ENCODE results near the gene GRK3. TPM values are rescaled to one million over a fixed set of nuclear protein-coding genes. Genes with fewer than 3 reads are reported as not detected.
"Not testable (repeated sequence)": the region's sequence is repeated elsewhere in the genome, so short reads cannot be mapped to it uniquely, and the experiment has no call there.

Gene GRK3
- total RNA-seq, result 10 to 100 TPM in 6 of 8 experiments, 1 to 10 TPM in 2; 7.0 to 24.2 (median 15.6) TPM

GRCh38 chr22:25564320-25564978, at the start of gene GRK3:
TSS of gene GRK3 (plus strand) at chr22:25564675. CDS start at chr22:25565041, 366 bp downstream.
- Histone ChIP-seq H3K27ac (peak within 1 kb of the TSS; percentile 59 to 65), H3K4me3 (peak within 1 kb of the TSS; percentile 83 to 100 (median 90)), H3K4me1 (replicated peaks in 1 of 2) (peaks cover 15% of the 10 kb centered on the region in 2 donors)
- peak; percentile 74 to 88 (median 84) for ATAC-seq (replicated peaks in 6 of 8)
- WGBS, 10 experiments, result 10% methylated on average over 3 of the region's 73 CpGs; no CpG with 5 or more reads in 9 of the 10 experiments
- in situ Hi-C loops (cut with MboI; ENCODE audit: low pct_unique_long_range_greater_than_20kb in 2 of 9, low sequenced_read_pairs in 9 of 9, unreplicated experiment in 9 of 9), result loop anchor here in 2 of 9 experiments (25.0 kb wide), 1 partner anchor 123 kb away; no protein-coding TSS in a partner anchor

- in situ Hi-C loops (cut with MboI; ENCODE audit: low pct_unique_long_range_greater_than_20kb in 2 of 9, low sequenced_read_pairs in 9 of 9, unreplicated experiment in 9 of 9), result loop anchor here in 1 of 9 experiments (25.0 kb wide), 1 partner anchor 256 kb away; no protein-coding TSS in a partner anchor
These were observed 46.3 kb upstream of the GRK3 start for GRCh38 chr22:25518000-25518663.

DNA sequence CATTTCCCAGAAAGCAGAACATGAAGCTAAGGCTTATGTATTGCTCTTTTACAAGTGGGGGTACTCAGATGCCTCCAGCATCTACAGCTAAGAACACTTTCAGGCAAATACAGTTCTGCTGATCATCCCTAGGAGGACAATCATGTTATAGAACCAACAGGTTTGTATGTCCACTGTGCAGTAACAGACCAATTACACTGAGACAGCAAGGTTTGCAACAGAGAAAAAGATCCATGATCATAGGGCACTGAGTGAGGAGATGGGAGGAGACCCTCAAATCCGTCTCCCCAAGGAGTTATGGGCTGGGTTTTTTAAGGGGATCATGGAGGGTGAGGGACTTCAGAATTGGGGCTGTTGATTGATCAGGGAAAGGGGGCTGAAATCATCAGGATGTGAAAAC, 39.1 kb upstream of the GRK3 start:
- no peak for ATAC-seq (replicated peaks in 6 of 8)

More at GRCh38 chr22:25518000-25518663, 46.3 kb upstream of the GRK3 start:
- 45 to 100% (median 92%) methylated on average over 4 to 12 of the region's 12 CpGs; no CpG with 5 or more reads in 2 of the 10 experiments for WGBS, 10 experiments
- Histone ChIP-seq H3K4me3 (no peak overlapping the region), H3K27ac (no peak overlapping the region), H3K4me1 (replicated peaks in 1 of 2) (peaks cover 6 to 9% of the 10 kb centered on the region in 2 donors)
- no peak for ATAC-seq (replicated peaks in 6 of 8)

DNA sequence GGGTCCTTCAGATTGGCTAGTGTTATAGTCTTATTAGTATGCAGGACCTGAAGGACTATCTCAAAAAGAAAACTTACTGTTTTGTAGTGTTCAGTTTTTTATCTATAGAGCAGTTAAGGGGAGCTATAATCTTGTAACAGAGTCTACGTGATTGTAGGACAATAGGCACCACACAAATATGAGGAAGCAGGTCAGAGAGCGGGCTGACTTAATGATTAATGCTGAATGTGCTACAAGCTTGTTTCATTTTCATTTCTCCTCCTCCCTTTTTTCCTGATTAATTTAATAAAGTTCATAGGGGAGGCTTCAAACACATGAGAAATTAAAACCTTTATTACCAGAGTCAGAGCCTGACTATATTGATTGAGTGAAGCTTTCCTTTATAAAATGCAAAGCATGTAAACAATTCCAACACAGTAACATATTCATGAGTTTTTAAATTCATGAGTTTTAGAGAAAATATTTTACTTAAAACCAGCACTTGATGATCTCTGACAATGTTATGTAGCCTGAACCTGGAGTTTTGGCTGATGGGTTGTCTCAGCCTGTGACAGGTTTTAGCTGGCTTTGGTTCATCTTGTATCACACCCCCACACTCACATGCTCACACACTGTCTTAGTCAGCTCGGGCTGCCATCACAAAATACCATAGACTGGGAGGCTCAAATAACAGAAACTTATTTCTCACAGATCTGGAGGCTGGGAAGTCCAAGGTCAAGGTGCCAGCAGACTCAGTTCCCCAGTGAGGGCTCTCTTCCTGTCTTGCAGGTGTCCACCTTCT, 38.5 kb upstream of the GRK3 start:
- 38 to 100% (median 86%) methylated on average over 1 to 2 of the region's 3 CpGs; no CpG with 5 or more reads in 1 of the 10 experiments for WGBS, 10 experiments
- in situ Hi-C loops (cut with MboI; ENCODE audit: low pct_unique_long_range_greater_than_20kb in 2 of 9, low sequenced_read_pairs in 9 of 9, unreplicated experiment in 9 of 9), result loop anchor here in 2 of 9 experiments (25.0 kb wide), 2 partner anchors 264 to 289 kb away; no protein-coding TSS in a partner anchor
- not testable (repeated sequence) for H3K4me3 ChIP-seq; H3K27ac ChIP-seq; H3K4me1 ChIP-seq (replicated peaks in 1 of 2)
- peak in 4 of 8 experiments; percentile 7 to 56 (median 39) for ATAC-seq (replicated peaks in 6 of 8)

More for the DNA sequence above, 39.1 kb upstream of the GRK3 start:
- H3K4me3 ChIP-seq, result no peak overlapping the region
- 67 to 100% methylated on average over 1 of the region's 1 CpG; no CpG with 5 or more reads in 8 of the 10 experiments for WGBS, 10 experiments
- no peak overlapping the region for H3K27ac ChIP-seq
- H3K4me1 ChIP-seq (replicated peaks in 1 of 2), result no peaks in the 10 kb centered on the region
- in situ Hi-C loops (cut with MboI; ENCODE audit: low pct_unique_long_range_greater_than_20kb in 2 of 9, low sequenced_read_pairs in 9 of 9, unreplicated experiment in 9 of 9), result loop anchor here in 2 of 9 experiments (25.0 kb wide), 2 partner anchors 263 to 288 kb away; no protein-coding TSS in a partner anchor

DNA sequence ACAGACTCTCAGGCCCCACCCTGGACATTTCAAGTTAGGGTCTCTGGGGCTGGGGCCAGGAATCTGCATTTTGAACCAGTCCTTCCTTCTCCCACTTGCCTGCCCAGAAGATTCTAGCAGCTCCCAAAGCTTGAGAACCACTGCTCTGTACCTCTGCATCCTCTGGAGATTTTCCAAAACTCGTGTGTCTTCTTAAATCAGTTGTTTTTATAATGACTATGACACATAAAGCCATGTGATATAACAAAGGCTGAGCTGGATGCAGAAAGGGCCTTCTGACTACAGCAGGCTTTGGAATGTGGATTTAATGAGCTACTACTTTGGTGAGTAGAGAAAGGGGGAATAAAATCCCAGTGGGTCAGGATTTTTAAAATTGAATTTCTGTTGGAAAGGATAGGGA, 37.5 kb upstream of the GRK3 start:
- not testable (repeated sequence) for H3K4me3 ChIP-seq; H3K27ac ChIP-seq; H3K4me1 ChIP-seq (replicated peaks in 1 of 2)
- peak in 1 of 8 experiments; percentile 9 for ATAC-seq (replicated peaks in 6 of 8)
- in situ Hi-C loops (cut with MboI; ENCODE audit: low pct_unique_long_range_greater_than_20kb in 2 of 9, low sequenced_read_pairs in 9 of 9, unreplicated experiment in 9 of 9), result loop anchor here in 2 of 9 experiments (25.0 kb wide), 2 partner anchors 265 to 290 kb away; no protein-coding TSS in a partner anchor
- 40 to 100% methylated on average over 1 of the region's 1 CpG; no CpG with 5 or more reads in 8 of the 10 experiments for WGBS, 10 experiments

- not testable (repeated sequence) for H3K27ac ChIP-seq; H3K4me3 ChIP-seq; H3K4me1 ChIP-seq (replicated peaks in 1 of 2); ATAC-seq (replicated peaks in 6 of 8)
- 5 to 100% (median 83%) methylated on average over 1 to 3 of the region's 3 CpGs; no CpG with 5 or more reads in 2 of the 10 experiments for WGBS, 10 experiments
- in situ Hi-C loops (cut with MboI; ENCODE audit: low pct_unique_long_range_greater_than_20kb in 2 of 9, low sequenced_read_pairs in 9 of 9, unreplicated experiment in 9 of 9), result loop anchor here in 2 of 9 experiments (25.0 kb wide), 2 partner anchors 266 to 291 kb away; no protein-coding TSS in a partner anchor
These were observed 36.4 kb upstream of the GRK3 start for GRCh38 chr22:25528068-25528467.

DNA sequence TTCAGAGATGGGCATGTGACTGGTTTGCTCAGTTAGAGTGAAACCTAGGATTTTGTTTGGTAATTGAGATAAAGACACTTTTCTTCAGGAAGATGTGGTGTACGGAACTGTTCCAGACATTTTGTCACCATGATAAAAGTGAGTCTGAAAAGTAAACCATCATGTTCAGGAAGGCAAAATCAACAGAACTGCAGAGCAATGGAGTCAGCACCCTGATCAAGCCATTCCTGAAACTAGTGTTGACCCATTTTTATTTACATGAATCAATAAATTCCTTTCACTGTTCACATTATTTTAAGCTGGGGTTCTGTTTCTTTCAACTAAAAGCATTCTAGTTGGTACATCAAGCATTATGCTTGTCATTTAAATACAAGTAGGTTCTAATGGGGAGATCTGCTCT, 35.4 kb upstream of the GRK3 start:
- in situ Hi-C loops (cut with MboI; ENCODE audit: low pct_unique_long_range_greater_than_20kb in 2 of 9, low sequenced_read_pairs in 9 of 9, unreplicated experiment in 9 of 9), result loop anchor here in 2 of 9 experiments (25.0 kb wide), 2 partner anchors 267 to 292 kb away; no protein-coding TSS in a partner anchor
- WGBS, 10 experiments, result 100% methylated on average over 1 of the region's 1 CpG; no CpG with 5 or more reads in 6 of the 10 experiments
- H3K27ac ChIP-seq; H3K4me1 ChIP-seq (replicated peaks in 1 of 2); H3K4me3 ChIP-seq; ATAC-seq (replicated peaks in 6 of 8): not testable (repeated sequence)

- not testable (repeated sequence) for H3K4me1 ChIP-seq (replicated peaks in 1 of 2); H3K27ac ChIP-seq; H3K4me3 ChIP-seq
- peak in 2 of 8 experiments; percentile 92 to 95 for ATAC-seq (replicated peaks in 6 of 8)
- 40 to 100% (median 91%) methylated on average over 1 to 4 of the region's 4 CpGs; no CpG with 5 or more reads in 2 of the 10 experiments for WGBS, 10 experiments
- in situ Hi-C loops (cut with MboI; ENCODE audit: low pct_unique_long_range_greater_than_20kb in 2 of 9, low sequenced_read_pairs in 9 of 9, unreplicated experiment in 9 of 9), result loop anchor here in 2 of 9 experiments (25.0 kb wide), 2 partner anchors 267 to 292 kb away; no protein-coding TSS in a partner anchor
These were observed 34.8 kb upstream of the GRK3 start for GRCh38 chr22:25529541-25530137.

- H3K4me3 ChIP-seq; H3K4me1 ChIP-seq (replicated peaks in 1 of 2); H3K27ac ChIP-seq: not testable (repeated sequence)
- WGBS, 10 experiments, result 17 to 100% (median 73%) methylated on average over 1 of the region's 4 CpGs; no CpG with 5 or more reads in 2 of the 10 experiments
- in situ Hi-C loops (cut with MboI; ENCODE audit: low pct_unique_long_range_greater_than_20kb in 2 of 9, low sequenced_read_pairs in 9 of 9, unreplicated experiment in 9 of 9), result loop anchor here in 2 of 9 experiments (25.0 kb wide), 2 partner anchors 269 to 294 kb away; no protein-coding TSS in a partner anchor
- ATAC-seq (replicated peaks in 6 of 8), result peak in 2 of 8 experiments; percentile 31 to 38
These were observed 32.8 kb upstream of the GRK3 start for GRCh38 chr22:25531677-25532076.

DNA sequence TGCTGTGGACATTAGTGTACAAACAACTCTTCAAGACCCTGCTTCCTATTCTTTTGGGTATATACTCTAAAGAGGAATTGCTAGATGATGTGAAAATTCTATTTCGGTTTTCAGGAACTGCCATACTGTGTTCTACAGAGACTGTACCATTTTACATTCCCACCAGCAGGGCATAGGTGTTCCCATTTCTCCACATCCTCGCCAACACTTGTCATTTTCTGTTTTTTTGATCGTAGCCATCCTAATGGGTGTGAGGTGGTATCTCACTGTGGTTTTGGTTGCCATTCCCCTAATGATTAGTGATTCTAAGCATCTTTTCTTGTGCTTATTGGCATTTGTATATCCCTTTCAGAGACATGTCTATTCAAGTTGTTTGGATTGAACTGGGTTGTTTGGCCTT, 29.8 kb upstream of the GRK3 start:
- WGBS, 10 experiments, result 31 to 100% (median 76%) methylated on average over 1 to 3 of the region's 3 CpGs
- Histone ChIP-seq H3K27ac (no peak overlapping the region), H3K4me1 (replicated peaks in 1 of 2) (peaks cover 0 to 4% of the 10 kb centered on the region in 2 donors), H3K4me3 (no peak overlapping the region)
- in situ Hi-C loops (cut with MboI; ENCODE audit: low pct_unique_long_range_greater_than_20kb in 2 of 9, low sequenced_read_pairs in 9 of 9, unreplicated experiment in 9 of 9), result loop anchor here in 2 of 9 experiments (25.0 kb wide), 2 partner anchors 272 to 297 kb away; no protein-coding TSS in a partner anchor
- ATAC-seq (replicated peaks in 6 of 8), result no peak

DNA sequence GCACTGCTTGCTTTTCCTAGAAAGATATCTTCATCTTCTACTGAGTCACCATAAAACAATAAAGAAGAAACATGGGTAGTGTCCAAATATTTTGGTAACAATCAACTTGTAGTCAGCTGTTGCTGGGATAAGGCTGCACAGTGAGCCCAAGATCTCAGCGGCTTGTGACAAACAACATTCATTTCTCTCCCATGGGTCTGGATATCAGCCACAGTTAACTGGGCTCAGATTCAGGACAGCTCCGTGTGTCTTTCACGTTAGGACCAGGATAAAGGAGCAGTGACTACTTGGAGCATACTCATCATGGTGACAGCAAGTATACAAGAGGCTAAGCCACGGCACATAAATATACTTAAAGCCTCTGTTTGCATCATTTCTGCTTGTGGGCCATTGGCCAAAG, 27.9 kb upstream of the GRK3 start:
- Histone ChIP-seq H3K27ac (no peak overlapping the region), H3K4me1 (replicated peaks in 1 of 2) (peaks cover 0 to under 1% of the 10 kb centered on the region in 2 donors), H3K4me3 (no peak overlapping the region)
- in situ Hi-C loops (cut with MboI; ENCODE audit: low pct_unique_long_range_greater_than_20kb in 2 of 9, low sequenced_read_pairs in 9 of 9, unreplicated experiment in 9 of 9), result loop anchor here in 2 of 9 experiments (25.0 kb wide), 2 partner anchors 274 to 299 kb away; no protein-coding TSS in a partner anchor
- peak in 1 of 8 experiments; percentile 87 for ATAC-seq (replicated peaks in 6 of 8)
- WGBS, 10 experiments, result 0 to 100% (median 81%) methylated on average over 1 to 4 of the region's 4 CpGs; no CpG with 5 or more reads in 2 of the 10 experiments

Data from motor neuron (in vitro differentiated cells).